ENCODE measurements around the gene PAPPA.

GRCh38 chr9:116379821-116380220 is 226.2 kb downstream of the PAPPA start:
- TF ChIP-seq ZNF274 (IDR thresholded peaks at IDR 0.05; ENCODE audit: low read depth, low read length): no peak
- no peak for TF ChIP-seq POLR2AphosphoS5 (IDR thresholded peaks at IDR 0.05; ENCODE audit: low read depth, low read length)
- TF ChIP-seq CTCF (IDR thresholded peaks at IDR 0.05 in 2 of 3, conservative IDR thresholded peaks at IDR 0.05 in 1 of 3; ENCODE audit: borderline replicate concordance in 1 of 3, insufficient read depth in 1 of 3, low read depth in 2 of 3, low read length in 2 of 3): no peak
